HG03095 (cell line): ENCODE results near the gene PAX2.
"Not testable (repeated sequence)": the region's sequence is repeated elsewhere in the genome, so short reads cannot be mapped to it uniquely, and the experiment has no call there.

Source experiments
- ATAC-seq: cut with Tn5 transposase; IDR thresholded peaks from one replicate; pipeline ENCODE4 v1.9.1; 2021; ENCODE audit warnings: moderate library complexity; ENCODE audit not compliant: unreplicated experiment

Gene PAX2

DNA sequence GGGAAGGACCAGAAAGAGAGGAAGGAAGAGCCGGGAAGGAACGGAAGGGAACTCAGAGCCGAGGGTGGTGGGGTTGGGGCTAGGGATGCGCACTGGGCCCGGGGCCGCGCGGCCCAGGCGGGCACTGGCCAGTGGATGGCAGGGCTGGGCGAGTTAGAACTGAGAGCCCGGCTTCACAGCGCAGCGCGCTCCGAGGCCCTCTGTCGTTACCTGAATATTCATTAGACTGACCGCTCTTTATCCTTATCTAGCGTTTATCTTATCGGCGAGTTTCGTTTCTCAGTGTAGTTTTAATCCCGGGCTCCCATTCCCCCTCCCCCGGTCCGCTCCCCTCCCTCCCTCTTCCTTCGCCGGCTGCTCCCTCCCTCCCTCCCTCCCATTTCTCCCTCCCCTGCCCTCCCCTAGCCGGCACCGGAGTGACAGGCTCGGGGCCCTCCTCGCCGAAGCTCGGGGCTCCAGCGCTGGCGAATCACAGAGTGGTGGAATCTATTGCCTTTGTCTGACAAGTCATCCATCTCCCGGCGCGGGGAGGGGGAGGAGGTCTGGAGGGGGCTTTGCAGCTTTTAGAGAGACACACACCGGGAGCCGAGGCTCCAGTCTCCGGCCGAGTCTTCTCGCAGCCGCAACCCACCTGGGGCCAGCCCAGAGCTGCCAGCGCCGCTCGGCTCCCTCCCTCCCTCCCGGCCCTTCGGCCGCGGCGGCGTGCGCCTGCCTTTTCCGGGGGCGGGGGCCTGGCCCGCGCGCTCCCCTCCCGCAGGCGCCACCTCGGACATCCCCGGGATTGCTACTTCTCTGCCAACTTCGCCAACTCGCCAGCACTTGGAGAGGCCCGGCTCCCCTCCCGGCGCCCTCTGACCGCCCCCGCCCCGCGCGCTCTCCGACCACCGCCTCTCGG lies at the start of gene PAX2:
PAX2 (plus strand) TSS at position 596 of the 895 bp plus-strand sequence. CDS start 679 bp downstream, outside the sequence.
- no peak for ATAC-seq

DNA sequence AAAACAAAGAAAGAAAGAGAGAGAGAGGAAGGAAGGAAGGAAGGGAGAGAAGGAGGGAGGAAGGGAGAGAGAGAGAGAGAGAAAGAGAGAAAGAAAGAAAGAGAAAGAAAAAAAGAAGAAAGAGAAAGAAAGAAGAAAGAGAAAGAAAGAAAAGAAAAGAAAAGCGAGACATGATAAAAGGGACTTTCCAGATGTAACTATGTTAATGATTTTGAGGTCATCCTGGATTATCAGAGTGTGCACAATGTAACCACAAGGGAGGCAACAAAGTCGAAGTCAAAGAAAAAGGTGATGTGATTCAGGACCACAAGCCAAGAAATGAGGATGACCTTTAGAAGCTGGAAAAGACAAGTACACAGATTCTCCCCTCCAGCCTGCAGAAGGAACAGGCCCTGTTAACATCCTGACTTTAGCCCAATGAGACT lies 48.9 kb upstream of the PAX2 start:
- no peak for ATAC-seq

DNA sequence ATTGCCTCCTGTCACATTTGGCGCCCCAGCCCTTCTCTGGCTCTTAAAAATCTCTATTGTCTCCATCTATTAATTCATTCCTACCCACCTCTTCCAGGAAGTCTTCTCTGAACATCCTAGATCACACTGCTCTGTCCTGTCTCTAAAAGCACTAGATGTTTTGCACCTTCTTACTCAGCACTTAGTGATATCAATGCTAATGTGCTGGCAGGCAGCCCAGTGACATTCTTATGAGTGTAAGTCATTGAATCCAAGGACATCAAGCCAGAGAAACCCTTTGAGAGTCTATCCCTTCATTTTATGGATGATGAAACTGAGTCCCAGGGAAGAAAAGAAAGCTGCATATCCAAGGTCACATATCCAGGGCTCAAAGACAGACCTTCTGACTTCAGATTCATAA lies 48.3 kb upstream of the PAX2 start:
- ATAC-seq: no peak

DNA sequence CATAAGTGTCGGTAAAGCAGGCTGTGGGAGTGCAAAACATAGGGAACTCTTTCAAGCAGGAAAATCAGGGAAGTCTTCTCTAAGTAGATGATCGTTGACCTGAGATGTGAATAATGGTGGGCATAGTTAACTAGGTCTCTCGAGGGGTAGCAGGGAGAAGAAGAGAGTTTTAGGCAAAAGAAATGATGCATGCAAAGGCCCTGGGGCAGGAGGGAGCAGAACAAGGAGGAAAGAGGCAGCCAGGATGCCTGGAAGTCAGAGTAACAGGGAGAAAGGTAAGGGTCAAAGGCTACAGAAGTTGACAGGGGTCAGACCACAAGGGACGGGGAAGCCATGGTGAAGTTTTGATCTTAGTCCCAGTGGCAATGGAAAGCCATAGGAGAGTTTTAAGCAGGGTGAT lies 47.8 kb upstream of the PAX2 start:
- no peak for ATAC-seq

DNA sequence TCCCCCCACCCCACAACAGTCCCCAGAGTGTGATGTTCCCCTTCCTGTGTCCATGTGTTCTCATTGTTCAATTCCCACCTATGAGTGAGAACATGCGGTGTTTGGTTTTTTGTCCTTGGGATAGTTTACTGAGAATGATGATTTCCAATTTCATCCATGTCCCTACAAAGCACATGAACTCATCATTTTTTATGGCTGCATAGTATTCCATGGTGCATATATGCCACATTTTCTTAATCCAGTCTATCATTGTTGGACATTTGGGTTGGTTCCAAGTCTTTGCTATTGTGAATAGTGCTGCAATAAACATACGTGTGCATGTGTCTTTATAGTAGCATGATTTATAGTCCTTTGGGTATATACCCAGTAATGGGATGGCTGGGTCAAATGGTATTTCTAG lies 43.7 kb upstream of the PAX2 start:
- not testable (repeated sequence) for ATAC-seq

DNA sequence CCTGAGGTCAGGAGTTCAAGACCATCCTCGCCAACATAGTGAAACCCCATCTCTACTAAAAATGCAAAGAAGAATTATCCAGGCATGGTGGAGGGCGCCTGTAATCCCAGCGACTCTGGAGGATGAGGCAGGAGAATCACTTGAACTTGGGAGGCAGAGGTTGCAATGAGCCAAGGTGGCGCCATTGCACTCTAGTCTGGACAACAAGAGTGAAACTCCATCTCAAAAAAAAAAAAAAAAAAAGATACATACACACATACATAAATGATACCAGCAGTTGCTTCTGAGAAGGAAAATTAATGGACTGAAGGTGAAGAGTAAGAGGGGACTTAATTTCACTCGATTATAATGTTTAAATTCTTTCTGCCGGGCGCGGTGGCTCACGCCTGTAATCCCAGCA lies 40.2 kb upstream of the PAX2 start:
- ATAC-seq: no peak

DNA sequence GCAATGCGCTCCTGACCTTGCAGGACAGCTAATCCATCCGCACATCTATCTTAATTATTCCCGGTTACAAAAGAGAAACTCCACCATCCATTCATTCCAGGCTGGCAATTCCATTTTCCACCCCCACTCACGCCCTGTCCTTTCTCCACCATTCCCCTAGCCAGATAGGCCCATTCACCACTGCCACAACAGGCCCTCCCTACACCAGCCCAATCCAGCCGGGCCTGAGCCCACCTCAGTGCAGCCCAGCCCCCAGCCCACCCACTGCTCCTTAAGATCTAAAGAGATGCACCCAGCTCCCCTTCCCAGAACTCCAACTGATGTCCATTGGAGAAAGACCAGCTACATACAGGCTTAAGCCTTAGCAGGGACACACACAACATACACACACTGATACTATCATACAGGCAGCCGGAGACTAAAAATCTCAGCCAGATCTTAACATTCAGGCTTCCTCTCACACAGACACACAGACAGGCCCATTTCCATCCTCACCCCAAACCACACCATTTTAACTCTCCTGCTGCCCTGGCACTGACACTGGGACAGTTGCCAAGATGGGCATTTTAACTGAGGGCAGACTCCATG lies 38.0 kb upstream of the PAX2 start:
- no peak for ATAC-seq

DNA sequence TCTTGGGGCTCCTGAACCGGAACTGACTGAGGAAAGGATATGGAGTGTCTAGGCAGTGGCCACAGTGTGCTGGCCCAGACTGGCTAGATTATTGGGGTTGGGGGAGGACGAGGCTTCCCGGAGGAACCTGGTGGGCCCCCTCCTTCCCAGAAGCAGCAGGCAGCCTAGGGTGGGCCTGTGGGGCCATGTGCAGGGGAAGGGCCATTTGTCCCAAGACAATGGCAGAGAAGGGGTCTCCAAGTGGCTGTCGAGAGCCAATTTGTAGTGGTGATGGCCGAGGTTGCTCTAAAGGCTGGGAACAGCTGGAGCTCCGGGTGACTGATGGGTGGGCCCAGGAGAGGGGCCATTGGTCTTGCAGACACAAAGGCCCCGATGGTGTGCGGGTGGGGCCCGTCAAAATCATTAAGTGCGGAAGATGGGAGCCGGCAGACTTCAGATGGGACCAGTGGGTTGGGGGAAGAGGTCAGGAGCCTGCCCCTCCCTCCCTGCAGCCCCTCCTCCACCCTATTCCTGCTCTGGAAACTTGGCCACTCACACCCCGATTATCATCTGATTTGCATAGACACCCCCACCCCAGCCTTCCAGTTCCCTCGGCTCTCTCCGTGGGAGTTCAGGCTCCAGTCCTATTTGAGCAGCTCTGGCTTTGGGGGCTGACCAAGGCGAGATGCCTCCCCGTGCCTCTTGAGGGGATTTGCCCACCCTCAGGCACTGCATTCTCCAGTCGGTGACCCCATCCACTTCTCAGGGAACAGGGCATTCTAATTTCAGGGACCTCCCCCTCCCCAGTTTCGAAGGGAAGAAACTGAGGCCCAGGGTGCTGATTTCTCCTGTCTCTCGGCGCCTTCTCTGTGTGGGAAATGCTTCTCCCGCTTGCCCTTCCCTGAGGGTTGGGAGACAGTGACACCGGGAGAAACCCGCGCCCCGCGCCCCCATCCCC lies 36.0 kb upstream of the PAX2 start:
- ATAC-seq: no peak

DNA sequence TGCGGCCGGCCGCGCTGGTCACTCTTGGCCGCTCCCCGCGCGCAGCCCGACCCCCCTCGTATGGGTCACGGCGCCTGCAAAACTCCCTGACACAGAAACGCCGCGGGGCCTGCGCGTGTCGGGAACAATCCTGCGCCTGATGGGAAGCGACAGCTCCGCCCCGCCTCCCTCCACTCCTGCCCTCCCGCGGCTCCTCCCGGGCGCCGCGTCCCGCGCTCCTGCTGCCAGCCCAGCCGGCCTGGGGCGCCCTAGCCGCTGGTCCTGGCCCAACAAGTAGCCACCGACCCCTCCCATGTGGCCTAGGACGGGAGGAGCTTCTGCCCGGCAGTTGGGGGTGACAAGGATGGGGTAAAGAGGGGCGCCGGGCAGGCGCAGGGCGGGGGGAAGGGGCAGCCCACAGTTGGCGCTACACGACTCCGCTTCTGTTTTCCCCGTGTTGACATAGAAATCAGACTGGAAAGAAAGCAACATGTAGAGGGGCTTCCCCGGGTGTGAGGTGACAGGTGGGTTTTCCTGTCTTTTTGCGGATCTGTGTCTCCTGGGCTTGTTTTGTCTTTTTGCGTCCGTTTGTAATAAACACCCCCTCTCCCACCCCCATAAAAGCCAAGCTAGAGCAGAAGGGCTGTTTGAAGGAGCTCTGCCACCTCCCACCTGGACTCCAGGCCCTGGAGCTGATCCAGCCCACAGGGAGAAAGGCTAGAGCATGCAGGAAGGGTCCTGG lies 35.1 kb upstream of the PAX2 start:
- ATAC-seq: no peak

DNA sequence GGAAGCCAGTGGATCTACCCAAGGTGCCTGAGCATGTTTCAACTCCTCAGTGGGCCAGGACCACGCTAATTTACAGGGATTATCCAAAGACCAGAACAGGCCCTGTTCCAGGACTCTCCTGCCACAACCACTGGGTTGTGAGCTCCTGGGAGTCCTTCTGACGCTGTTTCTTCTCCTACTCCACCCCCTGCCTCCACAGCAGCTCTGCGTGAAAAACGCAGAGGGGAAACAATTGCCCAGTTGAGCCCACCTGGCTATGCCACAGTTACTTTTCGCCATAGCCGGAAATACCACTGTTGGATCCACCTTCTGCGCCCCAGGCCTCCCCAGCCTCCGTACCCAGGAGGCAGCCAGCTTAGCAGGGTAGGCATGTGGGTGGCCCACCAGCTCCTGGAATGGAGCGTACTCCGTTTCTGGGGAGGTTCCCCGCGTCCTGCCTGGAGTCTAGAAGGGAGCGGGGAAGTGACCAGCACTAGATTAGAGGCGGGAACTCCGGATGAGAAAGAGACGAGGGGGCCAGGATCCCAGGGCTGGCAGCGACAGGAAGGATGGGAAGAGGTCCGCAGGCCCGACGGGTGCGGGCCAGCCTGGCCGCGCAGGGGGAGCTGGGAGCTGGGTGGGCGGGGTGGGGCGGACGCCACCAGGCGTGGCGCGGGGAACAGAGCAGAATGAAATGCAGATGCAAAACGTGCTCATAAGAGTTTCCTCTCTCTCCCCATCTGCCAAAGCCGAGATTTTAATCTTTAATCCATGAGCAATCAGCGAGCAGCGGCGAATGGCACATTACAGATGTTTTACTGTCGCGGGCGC lies 32.1 kb upstream of the PAX2 start:
- ATAC-seq: no peak

DNA sequence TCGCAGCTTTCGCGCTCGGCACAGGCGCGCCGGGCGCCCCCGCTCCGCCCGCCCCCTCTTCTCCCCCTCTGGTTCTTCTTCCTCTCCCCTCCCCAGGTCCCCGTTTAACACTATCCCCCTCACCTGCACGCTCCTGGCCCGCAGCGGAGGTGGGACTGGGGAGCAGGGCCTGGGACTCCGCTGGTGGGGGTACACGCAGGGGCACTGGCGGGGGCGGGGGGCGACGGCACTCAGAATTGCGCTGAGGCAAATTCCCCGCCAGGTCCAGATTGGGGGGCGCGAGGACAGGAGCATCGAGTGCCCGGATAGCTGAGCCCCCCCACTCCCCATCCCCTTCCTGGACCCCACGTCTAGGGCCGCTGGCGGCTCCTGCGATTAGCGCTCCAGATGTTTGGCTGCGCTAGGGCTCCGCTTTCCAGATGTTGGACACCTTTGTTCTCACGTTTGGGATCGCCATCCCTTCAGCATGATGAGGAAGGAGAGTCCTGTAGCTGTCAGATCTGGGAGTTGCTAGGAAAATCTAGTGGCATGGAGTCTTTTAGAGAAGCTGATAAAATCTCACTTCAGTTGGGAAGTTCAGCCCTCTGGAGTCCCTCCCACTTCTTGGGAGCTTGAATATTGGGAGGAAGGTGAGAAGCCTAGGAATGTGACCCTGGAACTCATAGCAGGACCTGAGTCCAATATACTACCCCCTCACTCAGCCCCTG lies 31.4 kb upstream of the PAX2 start:
- no peak for ATAC-seq

DNA sequence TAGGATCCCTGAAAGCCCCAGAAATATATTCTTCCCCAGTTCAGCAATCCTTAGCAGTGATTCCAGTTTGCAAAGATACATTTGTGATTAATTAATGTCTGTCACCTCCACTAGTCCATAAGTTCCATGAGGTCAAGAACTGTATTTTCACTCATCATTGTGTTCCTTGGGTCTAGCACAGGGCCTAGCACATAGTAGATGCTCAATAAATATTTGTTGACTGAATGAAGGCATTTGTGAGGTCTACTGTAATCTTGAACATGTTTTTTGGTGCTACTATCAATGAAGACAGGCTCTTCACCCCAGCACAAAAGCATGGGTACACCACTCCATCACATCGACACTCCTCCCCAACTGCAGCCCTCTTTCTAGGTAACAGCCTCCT lies 30.8 kb upstream of the PAX2 start:
- no peak for ATAC-seq

DNA sequence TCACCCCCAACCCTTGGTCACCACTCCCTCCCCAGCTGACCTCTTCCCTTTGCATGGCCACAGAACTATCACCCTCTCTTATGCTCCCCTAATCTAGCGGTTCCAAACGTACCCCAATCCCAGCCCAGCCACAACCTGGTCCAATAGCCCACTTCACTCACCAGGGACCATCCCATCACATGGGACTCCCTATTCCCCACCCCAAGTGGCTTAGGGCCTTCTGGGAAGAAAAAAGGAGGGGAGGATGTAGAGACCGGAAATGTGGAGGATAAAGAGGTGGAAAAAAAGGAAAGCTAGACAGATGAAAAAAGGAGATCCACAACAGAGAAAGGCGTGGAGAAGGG lies 30.3 kb upstream of the PAX2 start:
- no peak for ATAC-seq

DNA sequence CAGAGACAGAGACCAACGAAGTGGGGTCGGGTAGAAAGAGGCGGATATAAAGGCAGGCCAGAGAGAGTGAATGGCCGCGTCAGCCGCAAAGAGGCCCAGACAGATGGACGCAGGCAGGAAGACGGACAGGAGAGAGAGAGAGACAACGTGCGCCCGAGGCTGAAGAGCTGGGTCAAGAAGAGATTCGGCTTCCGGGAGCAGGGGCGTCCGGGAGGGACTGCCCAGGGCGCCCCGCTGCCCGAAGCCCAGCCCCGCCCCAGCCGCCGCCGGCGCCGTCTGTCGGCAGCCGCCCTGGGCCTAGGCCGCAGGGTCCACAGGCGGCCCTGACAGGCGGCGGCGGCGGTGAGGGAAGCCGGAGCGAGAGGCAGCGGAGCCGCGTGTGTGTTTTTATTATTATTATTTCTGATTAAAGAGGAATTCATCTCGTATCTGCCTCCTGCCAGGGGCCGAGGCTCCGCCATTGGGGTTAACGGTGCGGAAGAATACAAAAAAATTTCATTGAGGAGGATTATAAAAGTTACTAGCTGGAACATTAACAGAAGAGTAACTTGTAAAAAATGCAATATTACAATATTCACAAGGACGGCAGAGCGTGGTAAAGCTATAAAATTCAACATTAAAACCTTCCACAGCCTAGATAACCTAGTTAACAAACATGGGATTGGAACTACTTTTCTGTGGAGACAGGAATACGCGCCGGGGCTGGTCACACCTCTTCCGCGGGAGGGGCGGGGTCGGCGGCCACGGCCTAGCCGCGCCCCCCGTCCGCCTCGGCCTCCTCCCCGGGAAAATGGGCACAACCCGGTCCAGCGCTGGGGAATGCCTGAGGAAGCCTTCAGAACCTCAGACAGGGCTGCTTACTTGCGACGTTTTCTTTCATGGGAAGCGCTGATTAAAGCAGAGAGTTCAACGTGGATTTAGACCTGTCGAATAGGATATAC lies 29.7 kb upstream of the PAX2 start:
- no peak for ATAC-seq

DNA sequence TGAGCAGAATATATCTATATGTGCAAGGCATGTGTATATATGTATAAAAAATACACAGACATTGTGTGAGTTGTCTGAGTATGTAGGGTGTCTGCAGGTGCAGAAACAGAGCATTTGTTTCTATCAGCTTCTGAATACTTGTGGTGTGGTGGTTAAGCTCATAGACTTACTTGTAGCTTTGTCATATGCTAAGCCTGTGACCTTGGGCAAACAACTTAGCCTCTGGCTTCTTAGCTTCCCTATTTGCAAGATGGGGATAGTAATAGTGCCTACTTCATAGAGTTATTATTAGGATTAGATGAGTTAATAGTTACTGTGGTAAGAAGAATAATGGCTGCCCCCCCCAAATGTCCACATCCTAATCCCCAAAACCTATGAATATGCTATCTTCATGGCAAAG lies 28.2 kb upstream of the PAX2 start:
- ATAC-seq: no peak

DNA sequence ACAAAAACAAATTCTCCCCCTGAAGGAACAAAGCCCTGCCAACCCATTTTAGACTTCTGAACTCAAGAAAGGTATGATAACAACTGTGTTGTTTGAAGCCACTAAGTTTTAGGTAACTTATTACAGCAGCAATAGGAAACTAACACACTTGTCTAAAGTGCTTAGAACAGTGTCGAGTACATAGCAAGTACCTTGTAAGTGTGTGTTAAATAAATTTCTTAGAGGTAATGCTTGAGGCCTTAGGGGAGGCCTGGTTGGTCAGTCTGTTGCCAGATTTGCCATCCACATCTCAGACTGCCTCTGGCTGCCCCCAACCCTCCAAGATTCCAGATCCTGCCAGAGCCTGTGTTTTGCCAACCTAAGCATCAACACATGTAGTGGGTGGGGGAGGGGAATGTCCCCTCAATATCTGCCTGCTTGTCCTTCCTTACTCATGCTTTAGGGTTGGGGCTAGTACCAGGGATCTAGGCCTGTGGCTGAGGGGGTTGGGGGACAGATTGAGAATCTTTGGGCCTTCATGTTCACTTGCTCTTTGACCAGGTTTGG lies 27.1 kb upstream of the PAX2 start:
- ATAC-seq: no peak

DNA sequence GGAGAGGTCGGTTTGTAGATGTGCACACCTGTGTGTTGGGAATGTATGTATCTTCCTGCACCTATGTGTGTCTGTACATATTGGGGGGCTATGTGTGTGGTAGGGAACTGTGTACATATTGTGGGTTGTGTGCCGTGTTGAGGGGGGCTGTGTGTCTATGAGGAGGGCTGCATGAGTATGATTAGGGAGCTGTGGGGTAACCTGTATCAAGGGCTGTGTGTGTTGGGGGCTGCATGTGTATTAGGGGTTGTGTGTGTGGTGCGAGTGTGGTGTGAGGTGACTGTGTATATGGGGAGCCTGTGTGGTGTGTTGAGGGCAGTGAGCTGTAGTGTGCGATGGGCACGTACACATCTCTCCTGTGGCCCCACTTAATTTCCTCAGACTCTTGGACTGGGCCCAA lies 22.2 kb upstream of the PAX2 start:
- no peak for ATAC-seq
